HG03060 (cell line): ENCODE data around the gene HIPK4.
"Not testable (repeated sequence)": the region's sequence is repeated elsewhere in the genome, so short reads cannot be mapped to it uniquely, and the experiment has no call there.

Experiments used
- ATAC-seq: cut with Tn5 transposase; IDR thresholded peaks from one replicate; pipeline ENCODE4 v1.9.1; 2021; ENCODE audit warnings: low read depth, moderate number of reproducible peaks; ENCODE audit not compliant: unreplicated experiment

Gene HIPK4

GRCh38 chr19:40393894-40394815 lies 4.2 kb upstream of the HIPK4 start:
- ATAC-seq = no peak

- ATAC-seq = no peak
These were observed 3.0 kb upstream of the HIPK4 start for GRCh38 chr19:40392894-40393517.

- no peak for ATAC-seq
These were observed 2.1 kb upstream of the HIPK4 start for GRCh38 chr19:40392123-40392522.

- no peak for ATAC-seq
These were observed 437 bp downstream of the HIPK4 start for GRCh38 chr19:40389404-40390083.

GRCh38 chr19:40388481-40388880 lies 1.5 kb downstream of the HIPK4 start:
- ATAC-seq = no peak

- ATAC-seq = no peak
These were observed 2.8 kb downstream of the HIPK4 start for GRCh38 chr19:40387155-40387554.

GRCh38 chr19:40383668-40384248 lies 6.2 kb downstream of the HIPK4 start:
- no peak for ATAC-seq

- ATAC-seq = no peak
These were observed 8.7 kb downstream of the HIPK4 start for GRCh38 chr19:40381321-40381720.

GRCh38 chr19:40380199-40381037 lies 9.6 kb downstream of the HIPK4 start:
- ATAC-seq = no peak

GRCh38 chr19:40379446-40380198 lies 10.4 kb downstream of the HIPK4 start:
- no peak for ATAC-seq

- ATAC-seq = no peak
These were observed 11.5 kb downstream of the HIPK4 start for GRCh38 chr19:40378509-40378908.

GRCh38 chr19:40377876-40378385 lies 12.1 kb downstream of the HIPK4 start:
- no peak for ATAC-seq

GRCh38 chr19:40376286-40376862 lies 13.6 kb downstream of the HIPK4 start:
- ATAC-seq = no peak

GRCh38 chr19:40374084-40374483 lies 15.9 kb downstream of the HIPK4 start:
- no peak for ATAC-seq

- no peak for ATAC-seq
These were observed 18.2 kb downstream of the HIPK4 start for GRCh38 chr19:40371802-40372122.

GRCh38 chr19:40370997-40371801 lies 18.8 kb downstream of the HIPK4 start:
- no peak for ATAC-seq

- ATAC-seq = not testable (repeated sequence)
These were observed 19.7 kb downstream of the HIPK4 start for GRCh38 chr19:40370253-40370652.

GRCh38 chr19:40369797-40370196 lies 20.2 kb downstream of the HIPK4 start:
- no peak for ATAC-seq
